GM19463 (cell line): ENCODE data around the gene COLEC11.
"Not testable (repeated sequence)": the region's sequence is repeated elsewhere in the genome, so short reads cannot be mapped to it uniquely, and the experiment has no call there.

ENCODE experiments used
- ATAC-seq: cut with Tn5 transposase; IDR thresholded peaks from one replicate; pipeline ENCODE4 v1.9.1; 2021; ENCODE audit warnings: mild to moderate bottlenecking, moderate library complexity; ENCODE audit not compliant: unreplicated experiment

The COLEC11 gene

DNA sequence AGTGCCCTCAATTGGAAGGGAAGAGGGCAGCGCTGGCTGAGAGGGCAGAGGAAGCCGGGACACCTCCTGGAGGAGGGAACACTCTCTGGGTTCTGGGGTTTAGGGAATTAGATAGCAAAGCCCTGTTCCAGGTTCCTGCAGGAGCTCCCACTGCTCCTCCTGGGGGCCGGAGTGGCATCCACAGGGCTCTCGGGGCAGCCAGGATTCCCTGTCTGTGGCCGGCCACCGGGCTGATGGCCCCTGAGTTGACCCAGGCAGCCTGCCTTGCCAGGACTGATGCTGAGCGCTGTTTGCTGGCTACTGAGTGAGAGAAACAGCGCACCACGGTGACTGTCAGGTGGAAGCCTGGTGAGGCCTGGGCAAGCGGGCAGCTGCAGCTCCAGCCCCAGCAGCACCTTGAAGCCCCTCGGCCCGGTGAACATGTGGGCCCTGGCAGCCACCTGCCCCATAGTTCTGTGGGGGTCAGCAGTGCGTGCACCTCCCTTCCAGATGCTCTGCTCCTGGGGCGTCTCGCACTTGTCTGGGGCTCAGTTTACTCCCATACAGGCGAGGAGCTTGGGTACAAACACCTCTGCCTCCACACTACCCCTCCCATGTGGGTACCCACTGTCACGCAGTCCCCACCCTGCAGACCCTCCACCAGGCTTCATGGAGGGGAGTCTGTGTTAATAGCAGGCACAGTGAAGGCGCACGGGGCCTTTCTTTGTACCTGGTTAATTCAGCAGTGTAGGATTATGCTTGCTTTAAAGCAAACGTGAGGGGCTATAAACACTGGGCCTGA, 55.4 kb downstream of the COLEC11 start:
- ATAC-seq, result no peak

GRCh38 chr2:3651691-3652648, 57.1 kb downstream of the COLEC11 start:
- peak; percentile 77 for ATAC-seq

DNA sequence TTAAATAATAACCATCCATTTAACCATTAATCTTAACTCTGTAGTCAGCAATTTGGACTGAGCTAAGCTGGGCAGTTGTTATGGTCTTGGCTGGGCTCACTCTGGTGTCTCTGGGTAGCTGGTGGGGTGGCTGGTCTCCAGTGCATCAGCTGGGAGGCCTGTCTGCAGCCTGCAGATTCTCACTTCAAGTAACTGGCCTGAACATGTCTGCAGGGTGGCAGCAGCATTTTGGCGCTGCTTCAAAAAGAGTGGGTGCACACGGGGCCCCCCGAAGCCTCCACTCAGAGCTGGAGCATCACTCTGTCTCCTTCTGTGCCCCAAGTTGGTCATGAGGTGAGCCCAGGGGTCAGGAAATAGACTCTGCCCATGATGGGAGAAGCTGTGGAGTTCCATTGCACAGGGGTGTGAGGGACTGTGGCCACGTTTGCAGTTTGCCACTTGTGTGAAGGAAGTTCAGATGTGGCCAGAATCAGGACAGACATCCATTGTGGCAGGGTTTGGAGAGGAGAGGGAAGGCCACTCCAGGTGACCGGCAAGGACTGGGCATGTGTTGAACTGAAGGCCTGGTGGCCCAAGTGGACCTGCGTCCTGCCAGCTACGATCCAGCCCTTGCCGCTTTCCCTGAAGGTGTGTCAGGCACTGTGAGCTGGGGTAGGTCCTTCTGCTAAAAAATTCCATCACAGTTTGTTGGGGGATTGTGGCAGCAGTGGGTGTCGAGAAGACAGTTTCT, 58.1 kb downstream of the COLEC11 start:
- ATAC-seq, result no peak

DNA sequence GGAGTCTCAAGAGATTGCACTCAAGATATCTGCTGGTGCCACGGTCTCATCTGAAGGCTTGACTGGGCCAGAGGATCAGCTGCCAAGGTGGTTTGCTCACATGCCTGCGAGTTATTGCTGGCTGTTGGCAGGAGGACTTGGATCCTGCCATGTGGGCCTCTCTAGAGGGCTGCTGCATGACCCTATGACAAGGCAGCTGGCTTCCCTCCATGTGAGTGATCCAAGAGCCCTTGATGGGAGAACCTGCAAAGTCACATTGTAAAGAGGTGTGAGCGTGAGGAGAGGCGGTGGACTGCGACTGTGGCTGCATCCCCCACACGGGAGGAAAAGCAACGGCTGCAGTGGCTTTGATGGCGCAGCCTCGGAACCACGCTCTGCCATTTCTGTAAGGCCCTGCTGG, 59.1 kb downstream of the COLEC11 start:
- ATAC-seq, result no peak

GRCh38 chr2:3654531-3655225, 59.8 kb downstream of the COLEC11 start:
- ATAC-seq, result no peak

DNA sequence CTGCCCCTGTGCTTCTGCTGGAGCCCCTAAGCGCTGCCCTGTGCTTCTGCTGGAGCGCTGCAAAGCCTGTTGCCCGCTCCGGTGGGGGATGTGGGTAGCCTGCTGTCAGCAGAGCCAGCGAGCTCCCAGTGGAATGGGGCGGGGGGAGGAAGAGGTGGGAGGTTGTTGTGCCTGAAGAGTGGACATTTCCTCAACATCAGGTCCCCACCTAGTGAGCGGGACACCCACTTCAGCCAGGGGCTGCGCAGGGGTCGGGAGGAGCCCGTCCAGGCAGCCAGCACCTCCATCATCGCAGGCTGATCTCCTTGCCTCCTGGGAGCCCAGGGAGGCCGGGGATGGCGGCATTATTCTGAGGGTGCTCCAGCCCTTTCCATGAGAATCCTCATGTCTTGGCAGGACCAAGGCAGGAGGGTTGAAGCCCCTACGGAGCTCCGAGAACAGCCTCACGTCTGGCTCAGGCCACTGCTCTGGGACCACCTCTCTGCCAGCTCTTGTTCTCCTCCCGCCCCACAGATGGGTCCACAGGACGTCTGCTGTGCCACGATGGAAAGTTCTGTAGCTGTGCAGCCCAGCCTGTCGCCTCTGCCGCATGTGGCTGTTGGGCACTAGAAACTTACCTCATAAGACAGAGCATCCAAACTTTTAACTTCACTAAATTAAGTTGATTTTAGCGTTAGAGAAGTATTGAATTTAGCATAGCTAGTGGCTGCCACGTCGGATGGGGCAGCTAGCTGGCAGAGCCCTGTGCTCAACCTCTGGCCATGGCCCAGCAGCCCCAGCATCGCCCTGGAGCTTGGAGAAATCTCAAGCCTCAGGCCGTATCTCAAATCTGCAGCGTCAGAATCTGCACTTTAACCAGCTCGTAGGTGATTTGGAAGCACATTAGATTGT, 61.2 kb downstream of the COLEC11 start:
- no peak for ATAC-seq

GRCh38 chr2:3656762-3657721, 62.1 kb downstream of the COLEC11 start:
- peak; percentile 45 for ATAC-seq

- ATAC-seq, result no peak
Observed at GRCh38 chr2:3657881-3658280, 63.0 kb downstream of the COLEC11 start, which contains the start of gene ALLC. ALLC (plus strand) TSS chr2:3658200; CDS start chr2:3671158, 12,958 bp downstream.

DNA sequence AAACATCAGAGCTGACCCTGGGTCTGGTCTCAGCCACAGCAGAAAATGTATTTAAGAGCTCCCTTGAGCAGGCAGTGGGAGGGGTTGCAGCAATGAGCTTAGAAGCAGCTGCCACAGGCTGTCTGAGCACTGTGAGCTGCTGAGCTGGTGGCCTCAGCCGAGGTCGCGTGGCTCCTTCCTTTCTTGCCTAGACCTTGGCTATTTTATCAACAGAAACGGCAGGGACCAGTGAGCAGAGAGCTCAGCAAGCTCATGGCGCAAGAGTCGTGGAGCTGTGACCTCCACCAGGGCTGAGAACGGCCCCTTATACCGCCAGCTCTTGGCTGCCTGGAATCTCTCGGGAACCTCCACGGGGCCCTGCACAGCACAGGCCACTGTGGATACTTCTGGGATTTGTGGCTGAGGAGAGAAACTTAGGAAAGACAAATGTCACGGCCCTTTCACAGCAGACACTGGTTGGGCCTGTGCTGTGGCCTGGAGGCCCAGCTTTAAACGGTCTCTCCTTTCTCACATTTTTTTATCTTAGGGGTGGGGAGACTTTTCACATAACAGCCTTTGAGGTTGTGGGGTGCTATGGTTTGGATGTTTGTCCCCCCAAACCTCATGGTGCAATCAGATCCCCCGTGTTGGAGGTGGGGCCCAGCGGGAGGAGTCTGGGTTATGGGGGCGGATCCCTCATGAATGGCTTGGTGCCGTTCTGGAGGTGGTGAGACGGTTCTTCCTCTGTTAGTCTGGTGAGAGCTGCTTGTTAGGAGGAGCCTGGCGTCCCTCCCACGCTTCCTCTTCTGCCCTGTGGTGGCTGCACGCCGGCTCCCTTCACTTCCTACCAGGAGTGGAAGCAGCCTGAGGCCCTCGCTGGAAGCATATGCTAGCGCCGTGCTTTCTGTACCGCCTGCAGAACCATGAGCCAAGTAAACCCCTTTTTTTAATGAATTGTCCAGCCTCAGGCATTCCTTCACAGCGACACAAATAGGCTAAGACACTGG, 64.8 kb downstream of the COLEC11 start:
- ATAC-seq, result no peak

DNA sequence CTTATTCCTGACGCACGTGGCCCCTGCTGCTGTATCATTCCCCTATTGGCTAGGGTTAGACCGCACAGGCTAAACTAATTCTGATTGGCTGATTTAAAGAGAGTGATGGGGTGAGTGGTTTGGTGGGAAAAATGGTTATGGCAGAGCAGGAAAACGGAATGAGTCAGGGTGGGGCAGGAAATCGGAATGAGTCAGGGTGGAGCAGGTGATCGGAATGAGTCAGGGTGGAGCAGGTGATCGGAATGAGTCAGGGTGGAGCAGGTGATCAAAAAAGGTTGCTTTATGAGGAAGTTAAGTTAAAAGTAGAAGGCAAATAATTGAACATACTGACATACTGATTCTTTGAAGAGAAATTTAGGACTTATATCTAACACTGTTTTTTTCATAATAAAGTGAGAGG, 65.7 kb downstream of the COLEC11 start:
- not testable (repeated sequence) for ATAC-seq

- no peak for ATAC-seq
Observed at GRCh38 chr2:3661149-3661660, 66.3 kb downstream of the COLEC11 start.

GRCh38 chr2:3662239-3662638, 67.3 kb downstream of the COLEC11 start:
- ATAC-seq, result no peak

DNA sequence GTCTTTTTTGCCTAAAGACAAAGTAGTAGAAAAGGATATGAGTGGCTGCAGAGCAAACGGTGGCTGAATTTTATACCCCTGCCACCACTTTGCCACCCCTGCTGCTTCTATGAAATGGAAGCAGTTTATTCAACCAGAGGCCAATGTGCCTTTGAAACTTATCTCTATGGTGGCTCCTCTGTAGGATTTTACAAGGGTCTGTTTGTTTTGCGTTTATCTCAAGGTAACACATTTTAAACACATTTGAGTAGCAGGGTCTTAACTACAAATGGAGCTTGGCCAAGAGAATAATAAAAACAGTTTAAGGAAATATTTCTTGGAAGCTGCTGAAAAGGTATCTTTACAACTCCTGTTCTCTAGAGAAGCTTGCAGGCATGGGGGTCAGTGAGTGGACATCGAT, 69.2 kb downstream of the COLEC11 start:
- no peak for ATAC-seq

DNA sequence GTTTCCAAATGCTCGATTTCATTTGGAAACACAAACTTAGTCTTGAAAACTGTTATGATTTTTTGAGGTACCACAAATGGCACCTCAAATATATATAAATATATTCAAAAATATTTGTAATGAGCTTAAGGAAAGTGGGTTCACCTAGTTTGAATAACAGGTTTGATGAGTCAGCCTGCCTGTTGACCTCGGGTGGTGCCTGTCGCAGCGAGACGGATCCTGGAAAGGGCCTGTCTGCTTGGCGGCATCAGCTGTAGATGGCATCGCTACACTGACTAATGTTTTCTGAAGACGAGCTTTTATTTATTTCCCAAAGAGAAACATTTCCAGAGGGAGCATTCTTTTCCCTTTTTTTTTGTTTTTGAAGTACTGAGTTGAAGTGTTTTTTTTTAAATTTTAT, 70.0 kb downstream of the COLEC11 start:
- no peak for ATAC-seq

GRCh38 chr2:3665886-3666612, 71.1 kb downstream of the COLEC11 start:
- no peak for ATAC-seq

DNA sequence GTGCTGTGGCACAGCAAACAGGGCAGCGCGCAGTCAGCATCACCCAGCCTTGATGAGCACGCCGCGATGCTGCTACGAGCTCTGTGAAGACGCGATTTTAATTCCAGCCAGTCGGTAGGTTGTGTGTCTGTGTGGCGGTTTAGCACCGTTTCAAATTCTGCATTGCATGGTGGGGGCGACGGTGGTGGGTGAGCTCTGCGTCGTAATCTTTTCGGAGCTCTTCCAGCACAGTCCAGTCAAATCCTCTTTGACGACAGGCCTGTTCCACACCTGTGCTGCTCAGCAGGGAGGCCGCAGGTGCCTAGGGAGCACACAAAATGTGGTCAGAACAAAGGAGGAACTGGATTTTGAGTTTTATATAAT, 71.7 kb downstream of the COLEC11 start:
- ATAC-seq, result no peak
